Fibroblast of pulmonary artery (primary cell): ENCODE results near the gene ICAM2.

Experiments used
- DNase-seq: peaks from one replicate; pipeline ENCODE4 v3.0.0-alpha.2; 2010; ENCODE audit warnings: low read depth
- H3K4me3 ChIP-seq: replicated peaks from 2 replicates; pipeline ENCODE4 v1.5.1; 2011; ENCODE audit warnings: low read depth, mild to moderate bottlenecking, control low read depth, low read length, moderate library complexity
- CTCF ChIP-seq: IDR thresholded peaks from 2 replicates; pipeline ENCODE4 v1.5.1; 2011; ENCODE audit warnings: mild to moderate bottlenecking, control low read depth, low read length, inconsistent platforms; ENCODE audit errors: missing control alignments

Gene ICAM2

GRCh38 chr17:64020056-64020766 is at the start of gene ICAM2:
Gene ICAM2 (minus strand): TSS chr17:64020633. CDS start chr17:64006691, 13,942 bp downstream.
- TF ChIP-seq CTCF: no peak
- no peak for DNase-seq
- H3K4me3 ChIP-seq: no peak within 1 kb of the TSS

GRCh38 chr17:64070213-64070612 is 49.8 kb upstream of the ICAM2 start:
- TF ChIP-seq CTCF: no peak
- H3K4me3 ChIP-seq: no peak overlapping the region
- DNase-seq: no peak

- no peak overlapping the region for H3K4me3 ChIP-seq
- TF ChIP-seq CTCF: no peak
- DNase-seq: no peak
These were observed 48.7 kb upstream of the ICAM2 start for GRCh38 chr17:64069143-64069542.

GRCh38 chr17:64067657-64068056 is 47.2 kb upstream of the ICAM2 start:
- no peak for DNase-seq
- TF ChIP-seq CTCF: no peak
- H3K4me3 ChIP-seq: no peak overlapping the region

- no peak for TF ChIP-seq CTCF
- no peak overlapping the region for H3K4me3 ChIP-seq
- no peak for DNase-seq
These were observed 46.3 kb upstream of the ICAM2 start for GRCh38 chr17:64066716-64067115.

- DNase-seq: no peak
- no peak overlapping the region for H3K4me3 ChIP-seq
- no peak for TF ChIP-seq CTCF
These were observed 44.7 kb upstream of the ICAM2 start for GRCh38 chr17:64065161-64065560.

GRCh38 chr17:64064331-64064730 is 43.9 kb upstream of the ICAM2 start:
- no peak for TF ChIP-seq CTCF
- no peak for DNase-seq
- H3K4me3 ChIP-seq: no peak overlapping the region
